ENCODE data around the gene KLHL11.

GRCh38 chr17:41849251-41849990 lies 15.8 kb downstream of the KLHL11 start:
- no peak for TF ChIP-seq CTCF (optimal IDR thresholded peaks at IDR 0.05 in 1 of 3, IDR thresholded peaks at IDR 0.05 in 1 of 3, conservative IDR thresholded peaks at IDR 0.05 in 1 of 3; ENCODE audit: extremely low read depth in 1 of 3, insufficient read depth in 2 of 3, low read length in 3 of 3)
- TF ChIP-seq EZH2 (IDR thresholded peaks at IDR 0.05; ENCODE audit: low read length) = no peak

Data from keratinocyte (primary cell).